Stimulated activated CD4-positive, alpha-beta T cell treated with anti-CD3 and anti-CD28 coated beads, Interleukin-12 subunit alpha, Interleukin-12 subunit beta, amount 100 ng/mL, for 24 hours (primary cell): ENCODE results near the gene ERVFRD-1.

ENCODE experiments used
- DNase-seq, 2 experiments: peaks; one replicate each; pipeline ENCODE4 v3.0.0-alpha.2; 2020; ENCODE audit warnings: low read depth in 2 of 2

The ERVFRD-1 gene

GRCh38 chr6:11110921-11111768 is at the start of gene ERVFRD-1:
TSS of gene ERVFRD-1 (minus strand) at chr6:11111725. CDS start at chr6:11105310, 6,415 bp downstream.
- no peak for DNase-seq

GRCh38 chr6:11160199-11160598 is 48.7 kb upstream of the ERVFRD-1 start:
- DNase-seq, result no peak

GRCh38 chr6:11155589-11155988 is 44.1 kb upstream of the ERVFRD-1 start:
- DNase-seq, result no peak

DNA sequence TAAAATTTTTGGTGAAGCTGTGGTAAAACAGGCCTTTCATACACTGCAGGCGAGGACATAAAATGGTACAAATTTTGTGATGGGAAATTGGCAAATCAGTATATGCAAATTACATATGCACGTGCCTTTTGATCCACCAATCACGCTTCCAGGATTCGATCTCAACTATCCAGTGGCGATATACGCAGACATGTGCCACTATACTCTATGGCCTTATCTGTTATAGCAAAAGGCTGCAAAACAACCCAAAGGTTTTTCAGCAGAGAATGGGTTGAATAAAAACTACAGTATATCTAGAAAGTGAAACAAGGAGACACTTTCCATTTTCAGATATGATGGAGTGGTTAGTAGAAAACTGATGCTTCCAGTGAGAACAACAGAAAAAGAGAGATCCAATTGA is 41.9 kb upstream of the ERVFRD-1 start:
- DNase-seq, result no peak

DNA sequence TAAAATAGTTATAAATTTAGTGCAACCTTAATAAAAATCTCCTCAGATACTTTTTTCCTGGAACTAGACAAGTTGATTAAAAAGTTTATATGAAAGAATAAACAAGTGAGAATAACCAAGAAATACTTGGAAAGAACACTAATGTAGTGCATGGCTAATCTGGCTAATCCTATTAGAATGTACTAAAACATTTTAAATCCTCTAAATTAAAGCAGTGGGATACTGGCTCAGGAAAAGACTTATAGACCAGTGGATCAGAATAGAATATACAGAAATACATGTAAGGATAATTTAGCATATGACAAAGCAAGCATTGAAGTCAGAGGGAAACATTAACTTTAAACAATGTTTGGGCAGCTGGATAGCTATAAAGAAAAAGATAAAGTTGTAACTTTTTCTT is 41.1 kb upstream of the ERVFRD-1 start:
- DNase-seq, result no peak

DNA sequence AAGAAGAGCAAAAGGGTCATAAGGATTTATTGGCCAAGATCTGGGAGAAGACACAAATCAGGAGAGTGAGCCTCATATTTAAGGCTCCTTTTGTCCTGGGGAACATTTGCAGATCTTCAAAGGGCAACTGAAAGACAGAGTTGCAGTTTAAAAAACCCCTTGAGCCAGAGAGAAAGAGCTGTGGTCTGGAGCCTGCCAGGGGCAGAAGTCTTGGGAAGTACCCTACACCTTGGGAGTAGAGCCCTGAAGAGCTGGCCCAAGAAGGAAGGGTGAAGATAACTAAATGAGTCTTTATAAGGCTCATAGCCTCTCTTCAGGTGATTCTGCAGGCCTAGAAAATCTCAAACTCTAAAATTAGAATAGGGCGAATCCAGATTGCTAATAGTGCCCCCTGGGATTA is 40.0 kb upstream of the ERVFRD-1 start:
- no peak for DNase-seq

DNA sequence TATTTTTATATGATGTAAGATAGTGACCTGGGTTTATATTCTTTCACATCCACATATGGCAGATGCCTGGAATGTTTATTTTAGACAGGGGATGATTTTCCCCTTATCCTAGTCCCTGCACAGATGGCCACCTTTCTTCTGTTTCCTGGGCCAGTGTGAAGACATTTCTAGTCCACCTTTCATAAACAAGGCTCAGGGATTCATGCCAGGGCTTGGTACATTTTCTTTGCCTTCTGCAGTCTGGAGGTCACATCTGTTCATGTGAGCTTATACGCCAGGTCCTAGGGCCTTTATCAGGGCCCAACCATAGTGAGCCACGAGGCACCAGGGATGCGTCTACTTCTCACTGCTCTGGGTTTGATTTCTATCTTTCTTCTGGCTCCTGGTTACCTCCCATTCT is 38.0 kb upstream of the ERVFRD-1 start:
- DNase-seq, result no peak

DNA sequence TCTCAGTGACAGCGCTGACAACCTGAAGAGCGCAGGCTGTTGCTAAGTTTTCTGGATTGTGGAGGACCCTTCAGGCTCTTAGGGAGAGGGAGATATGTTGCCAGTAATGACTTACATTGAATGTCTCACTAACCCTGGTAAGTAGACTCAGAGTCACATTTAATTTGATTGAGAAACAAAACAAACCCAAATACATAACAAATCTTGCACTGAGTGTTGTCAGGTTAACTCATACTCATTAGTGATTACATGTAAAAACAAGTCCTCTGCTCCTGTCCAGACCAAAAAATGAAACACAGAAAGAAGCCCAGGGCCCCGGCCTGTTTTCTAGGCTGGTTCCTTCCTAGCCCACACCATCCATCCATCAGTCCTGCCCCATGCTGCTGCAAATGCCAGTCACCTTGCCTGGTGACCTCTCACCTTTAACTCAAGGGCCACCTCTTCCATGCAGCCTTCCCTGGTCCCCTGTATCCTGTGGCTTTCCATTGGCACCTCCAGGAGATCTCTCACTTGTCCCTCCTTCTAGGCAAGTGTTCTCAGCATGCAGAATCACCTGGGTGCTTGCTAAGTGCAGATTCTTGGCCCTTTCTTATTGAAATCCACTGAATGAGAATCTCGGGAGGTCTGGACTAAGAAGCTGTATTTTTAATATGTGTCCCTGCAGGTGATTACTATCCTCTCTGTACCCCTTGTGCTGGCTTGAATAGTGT is 34.7 kb upstream of the ERVFRD-1 start:
- DNase-seq, result no peak

GRCh38 chr6:11144393-11144851 is 32.9 kb upstream of the ERVFRD-1 start:
- peak; percentile 51 to 75 for DNase-seq

DNA sequence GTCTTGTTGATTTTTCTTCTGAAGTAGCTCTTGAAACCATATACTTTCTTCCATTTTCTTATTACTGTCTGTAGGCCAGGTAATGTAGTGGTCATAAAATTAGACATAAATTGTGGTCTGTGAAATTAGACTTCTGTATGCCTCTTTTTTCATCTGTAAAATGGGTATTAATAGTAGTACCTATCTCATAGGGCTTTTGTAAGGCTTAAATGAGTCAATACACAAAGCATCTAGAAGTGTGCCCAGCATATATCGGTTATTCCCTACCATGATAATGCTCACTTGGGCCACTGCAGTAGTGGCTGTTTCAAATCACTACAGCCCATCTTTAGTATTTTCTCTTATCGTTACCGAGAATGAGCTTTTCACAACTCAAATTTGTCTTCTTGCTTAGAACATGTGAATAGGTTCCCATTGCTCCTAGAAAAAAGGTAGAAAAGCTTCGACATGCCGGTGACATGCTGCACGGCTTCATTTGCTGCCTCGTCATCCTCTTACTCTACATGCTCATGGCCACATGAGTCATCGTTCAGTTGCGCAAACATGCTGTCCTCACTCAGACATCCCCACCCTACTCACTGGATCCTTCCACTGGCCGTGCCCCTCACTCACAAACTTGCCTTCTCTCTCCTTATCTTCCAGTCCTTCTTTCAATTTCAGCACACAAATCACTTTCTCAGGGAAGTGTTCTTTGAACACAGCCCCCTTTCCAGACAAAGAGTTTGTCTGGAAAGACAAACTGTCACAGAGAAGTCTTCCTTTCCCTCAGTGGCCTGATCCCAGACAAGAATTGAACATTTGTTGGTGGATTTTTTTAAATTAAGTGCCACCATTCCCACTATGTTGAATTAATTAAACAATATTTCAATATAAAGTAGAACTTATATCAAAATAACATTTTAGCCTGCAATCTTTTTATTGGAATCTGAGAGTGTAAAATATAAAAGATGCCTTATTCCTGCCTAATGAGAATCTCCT is 32.2 kb upstream of the ERVFRD-1 start:
- DNase-seq, result no peak

DNA sequence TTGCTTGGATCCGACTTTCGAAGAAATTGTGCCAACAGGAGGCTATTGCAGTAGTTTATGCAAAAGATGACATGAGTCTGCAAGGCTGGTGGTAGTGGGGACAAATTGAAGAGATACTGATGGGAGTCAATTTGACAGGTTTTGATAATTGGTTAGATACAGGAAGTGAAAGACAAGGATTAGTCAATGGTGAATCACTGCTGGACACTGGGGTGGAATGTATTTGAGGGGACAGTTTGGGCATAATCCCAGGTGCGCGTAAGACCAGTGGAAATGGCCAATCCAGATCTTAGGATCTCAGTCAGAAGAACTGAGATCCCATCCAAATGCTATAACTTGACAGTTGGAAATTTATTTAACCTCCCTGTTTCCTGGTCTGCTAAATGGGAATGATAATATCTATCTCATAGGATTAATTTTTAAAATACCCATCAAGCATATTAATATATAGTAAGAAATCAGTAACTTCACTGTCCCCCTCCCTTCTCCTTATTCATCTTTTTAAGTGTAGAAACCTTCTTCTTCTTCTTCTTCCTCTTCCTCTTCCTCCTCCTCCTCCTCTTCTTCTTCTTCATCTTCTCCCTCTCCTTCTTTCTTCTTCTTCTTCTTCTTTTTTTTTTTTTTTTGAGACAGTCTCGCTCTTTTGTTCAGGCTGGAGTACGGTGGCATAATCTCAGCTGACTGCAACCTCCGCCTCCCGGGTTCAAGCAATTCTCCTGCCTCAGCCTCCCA is 30.9 kb upstream of the ERVFRD-1 start:
- DNase-seq, result no peak

GRCh38 chr6:11141295-11141694 is 29.8 kb upstream of the ERVFRD-1 start:
- DNase-seq, result no peak

DNA sequence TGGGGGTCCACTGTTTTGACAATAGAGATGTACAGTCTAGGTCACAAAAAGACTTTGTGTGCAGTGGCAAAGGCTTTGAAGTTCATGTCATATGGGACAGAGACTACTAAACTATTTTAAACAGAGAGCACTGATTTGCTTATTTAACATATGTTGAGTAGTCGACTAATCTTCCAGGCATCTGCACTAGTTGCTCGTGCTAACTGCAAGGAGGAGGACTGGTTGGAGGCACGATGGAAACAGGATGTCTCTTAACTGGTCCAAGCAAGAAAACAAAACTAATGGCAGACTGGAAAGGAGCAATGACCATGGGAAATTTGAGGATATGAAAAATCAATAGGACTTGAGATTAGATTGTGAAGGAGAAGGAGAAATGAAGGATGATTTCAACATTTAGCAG is 28.5 kb upstream of the ERVFRD-1 start:
- DNase-seq, result no peak

DNA sequence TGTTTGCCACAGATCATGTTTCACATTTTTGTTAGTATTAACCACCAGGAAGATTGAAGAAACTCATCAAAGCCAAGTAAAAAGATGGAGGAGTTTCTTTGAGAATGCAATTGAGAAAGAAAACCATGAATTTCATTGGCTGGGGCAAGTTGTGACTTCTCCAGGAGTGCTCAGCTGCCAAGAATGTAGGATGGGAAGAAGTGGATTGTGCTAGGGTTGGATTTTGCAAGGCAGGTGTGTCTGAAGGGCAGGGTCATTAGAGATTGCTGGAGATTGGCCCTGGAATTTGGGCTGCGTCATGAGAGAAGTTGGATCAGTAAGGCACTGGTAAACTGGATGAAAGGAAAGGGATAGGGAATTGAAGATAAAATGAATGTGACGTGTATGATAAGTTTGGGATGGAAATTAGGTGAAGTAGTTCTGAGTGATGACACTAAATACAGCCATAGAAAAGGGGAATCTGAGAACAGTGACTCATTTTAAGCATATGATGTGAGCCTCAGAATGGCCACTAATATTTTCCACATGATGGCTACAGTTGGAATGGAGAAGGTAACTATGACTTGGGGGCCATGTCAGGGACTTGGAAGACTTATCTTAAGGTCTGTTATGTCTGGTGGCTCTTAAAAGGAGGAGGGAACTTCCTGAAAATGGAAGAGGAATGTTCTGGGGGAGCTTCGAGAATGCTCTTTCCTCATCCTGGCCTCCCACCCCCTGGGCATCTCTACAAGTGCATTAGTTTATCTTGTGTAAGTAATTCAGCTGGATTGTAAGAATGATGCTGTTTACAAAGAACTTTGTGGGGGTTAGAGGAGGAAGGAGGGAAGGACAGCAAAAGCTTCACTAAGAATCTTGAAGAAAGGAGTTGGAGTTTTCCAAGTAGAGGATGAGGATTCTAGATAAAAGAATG is 27.8 kb upstream of the ERVFRD-1 start:
- no peak for DNase-seq

DNA sequence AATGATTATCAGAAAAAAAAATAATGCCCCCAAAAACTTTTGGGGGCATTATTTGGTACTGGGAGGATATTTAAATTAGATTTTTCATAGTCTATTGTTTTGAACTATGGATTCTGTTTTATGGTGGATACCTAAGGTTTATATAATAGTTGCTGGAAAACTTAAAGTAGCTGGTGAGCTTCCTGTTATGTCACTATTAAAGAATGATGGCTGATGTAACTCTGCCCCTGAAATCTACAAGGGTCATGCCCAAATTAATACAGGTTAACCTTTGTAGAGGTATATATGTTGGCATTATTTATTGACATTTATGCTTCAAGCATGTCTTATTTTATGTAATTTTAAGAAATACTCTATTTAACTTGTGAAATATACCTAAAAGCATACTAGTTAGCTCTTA is 25.3 kb upstream of the ERVFRD-1 start:
- DNase-seq, result no peak

- DNase-seq, result no peak
Observed at GRCh38 chr6:11133281-11133680, 21.8 kb upstream of the ERVFRD-1 start.

DNA sequence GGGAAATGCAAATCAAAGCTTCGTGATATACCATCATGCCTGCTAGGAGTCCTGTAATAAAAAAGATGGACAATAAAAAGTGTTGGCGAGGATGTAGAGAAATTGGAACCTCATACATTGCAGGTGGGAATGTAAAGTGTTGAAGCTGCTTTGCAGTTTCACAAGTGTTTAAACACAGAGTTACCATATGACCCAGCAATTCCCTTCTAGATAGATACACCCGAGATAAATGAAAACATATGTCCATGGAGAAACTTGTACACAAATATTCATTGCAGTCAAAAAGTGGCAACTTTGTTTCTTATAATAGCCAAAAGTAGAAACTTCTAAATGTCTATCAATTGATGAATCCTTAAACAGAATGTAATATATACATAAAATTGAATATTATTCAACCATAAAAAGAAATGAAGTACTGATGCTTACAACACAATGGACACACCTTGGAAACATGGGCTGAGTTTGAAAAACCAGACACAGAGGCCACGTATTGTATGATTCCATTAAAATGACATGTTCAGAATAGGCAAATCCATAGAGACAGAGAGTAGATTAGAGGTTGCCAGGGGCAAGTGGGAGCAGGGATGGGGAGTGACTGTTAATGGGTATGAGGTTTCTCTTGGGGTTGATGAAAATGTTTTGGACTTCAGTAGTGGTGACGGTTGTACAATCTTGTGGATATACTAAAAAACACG is 20.8 kb upstream of the ERVFRD-1 start:
- DNase-seq, result no peak

DNA sequence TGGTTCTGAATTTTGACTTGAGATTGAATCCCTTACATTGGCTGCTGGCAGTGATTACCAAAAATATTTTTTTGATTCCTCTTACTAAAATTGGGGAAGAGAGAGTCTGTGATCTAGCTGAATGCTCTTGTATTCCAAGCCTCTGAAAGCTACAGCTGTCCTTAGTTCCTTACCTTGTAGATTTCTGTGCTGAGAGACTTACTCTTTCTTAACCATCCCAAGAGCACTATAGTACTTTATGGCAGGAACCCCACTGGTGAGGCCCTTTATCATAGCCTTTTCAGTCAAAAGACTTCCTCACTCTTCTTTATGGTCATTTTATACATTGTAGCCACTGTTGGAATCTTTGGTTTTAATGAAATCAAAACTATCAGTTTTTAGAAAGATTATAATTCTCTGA is 19.1 kb upstream of the ERVFRD-1 start:
- no peak for DNase-seq

DNA sequence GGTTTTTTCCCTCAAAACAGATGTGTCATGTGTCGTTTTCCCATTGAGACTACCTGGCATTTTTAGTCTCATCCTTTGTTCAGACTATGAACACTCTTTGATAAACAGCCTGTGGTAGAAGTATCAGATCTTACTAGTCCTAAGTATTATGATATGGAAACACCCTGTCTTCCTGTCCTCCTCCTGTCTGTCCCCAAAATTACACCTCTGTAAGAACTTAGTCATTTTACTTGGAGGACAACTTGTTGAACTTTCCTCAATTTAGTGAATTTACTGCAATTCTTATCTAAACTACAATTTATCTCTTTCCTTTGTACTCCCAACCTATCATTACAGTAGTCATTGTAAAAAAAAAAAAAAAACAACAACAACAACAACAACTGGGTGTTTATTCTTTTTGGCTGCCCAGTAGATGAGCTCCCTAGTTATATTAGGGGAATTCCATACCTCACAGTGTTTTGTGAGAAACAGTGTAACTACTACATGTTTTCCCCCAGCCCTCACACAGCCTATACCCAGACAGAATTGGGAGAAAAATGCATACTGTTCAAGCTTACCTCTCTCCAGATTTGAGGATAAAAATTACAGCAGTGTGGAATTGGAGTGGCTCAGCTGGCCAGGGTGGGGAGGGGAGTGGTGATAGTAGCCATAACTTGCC is 18.5 kb upstream of the ERVFRD-1 start:
- no peak for DNase-seq
